ENCODE data around the gene DOC2B.
"Not testable (repeated sequence)": the region's sequence is repeated elsewhere in the genome, so short reads cannot be mapped to it uniquely, and the experiment has no call there.

Gene DOC2B

GRCh38 chr17:177155-177554 is 4.3 kb downstream of the DOC2B start:
- DNase-seq (ENCODE audit: low read depth) = no peak
- no peak overlapping the region for H3K4me3 ChIP-seq (ENCODE audit: low read length)
- TF ChIP-seq CTCF (IDR thresholded peaks at IDR 0.05; ENCODE audit: insufficient read depth, low read depth, low read length, missing control alignments) = no peak

GRCh38 chr17:173166-173911 is 8.1 kb downstream of the DOC2B start:
- TF ChIP-seq CTCF (IDR thresholded peaks at IDR 0.05; ENCODE audit: insufficient read depth, low read depth, low read length, missing control alignments) = no peak
- DNase-seq (ENCODE audit: low read depth) = no peak
- no peak overlapping the region for H3K4me3 ChIP-seq (ENCODE audit: low read length)

GRCh38 chr17:172401-172800 is 9.0 kb downstream of the DOC2B start:
- no peak for DNase-seq (ENCODE audit: low read depth)
- no peak for TF ChIP-seq CTCF (IDR thresholded peaks at IDR 0.05; ENCODE audit: insufficient read depth, low read depth, low read length, missing control alignments)

GRCh38 chr17:171871-172270 is 9.6 kb downstream of the DOC2B start:
- no peak overlapping the region for H3K4me3 ChIP-seq (ENCODE audit: low read length)
- no peak for TF ChIP-seq CTCF (IDR thresholded peaks at IDR 0.05; ENCODE audit: insufficient read depth, low read depth, low read length, missing control alignments)
- no peak for DNase-seq (ENCODE audit: low read depth)

More at GRCh38 chr17:172401-172800, 9.0 kb downstream of the DOC2B start:
- H3K4me3 ChIP-seq (ENCODE audit: low read length) = no peak overlapping the region

GRCh38 chr17:170130-170670 is 11.2 kb downstream of the DOC2B start:
- no peak for TF ChIP-seq CTCF (IDR thresholded peaks at IDR 0.05; ENCODE audit: insufficient read depth, low read depth, low read length, missing control alignments)
- no peak for DNase-seq (ENCODE audit: low read depth)

GRCh38 chr17:168614-169013 is 12.8 kb downstream of the DOC2B start:
- DNase-seq (ENCODE audit: low read depth); H3K4me3 ChIP-seq (ENCODE audit: low read length): not testable (repeated sequence)

More at GRCh38 chr17:170130-170670, 11.2 kb downstream of the DOC2B start:
- H3K4me3 ChIP-seq (ENCODE audit: low read length) = no peak overlapping the region

GRCh38 chr17:165939-166338 is 15.5 kb downstream of the DOC2B start:
- H3K4me3 ChIP-seq (ENCODE audit: low read length) = no peak overlapping the region
- TF ChIP-seq CTCF (IDR thresholded peaks at IDR 0.05; ENCODE audit: insufficient read depth, low read depth, low read length, missing control alignments) = no peak
- no peak for DNase-seq (ENCODE audit: low read depth)

All from epithelial cell of esophagus (primary cell).